HG02642 (cell line): Measurements from ENCODE around the gene SI.
"Not testable (repeated sequence)": the region's sequence is repeated elsewhere in the genome, so short reads cannot be mapped to it uniquely, and the experiment has no call there.

Source experiments
- ATAC-seq: cut with Tn5 transposase; IDR thresholded peaks from one replicate; pipeline ENCODE4 v1.9.1; 2021; ENCODE audit warnings: mild to moderate bottlenecking; ENCODE audit not compliant: unreplicated experiment, poor library complexity

SI gene

DNA sequence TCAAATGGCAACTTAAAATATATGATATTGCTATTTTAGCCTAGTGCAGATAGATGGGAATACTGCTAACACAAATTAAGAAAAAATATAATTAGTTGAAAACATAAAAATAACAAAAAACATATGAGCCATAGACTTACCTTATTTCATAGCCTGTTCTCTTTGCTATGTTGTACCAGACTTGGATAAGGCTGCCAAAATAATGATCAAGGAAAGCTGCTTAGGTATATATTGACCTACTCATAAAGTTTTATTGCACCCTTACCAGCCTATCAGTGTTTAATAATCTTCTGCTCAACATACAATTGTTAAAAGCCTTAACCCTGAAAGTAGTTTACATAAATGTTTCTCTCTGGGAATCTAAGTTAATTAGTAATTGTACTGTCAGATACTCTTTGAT is at the start of gene SI:
SI (minus strand) TSS at position 204 of the 400 bp plus-strand sequence. CDS start 2,484 bp downstream, outside the sequence.
- ATAC-seq: no peak

DNA sequence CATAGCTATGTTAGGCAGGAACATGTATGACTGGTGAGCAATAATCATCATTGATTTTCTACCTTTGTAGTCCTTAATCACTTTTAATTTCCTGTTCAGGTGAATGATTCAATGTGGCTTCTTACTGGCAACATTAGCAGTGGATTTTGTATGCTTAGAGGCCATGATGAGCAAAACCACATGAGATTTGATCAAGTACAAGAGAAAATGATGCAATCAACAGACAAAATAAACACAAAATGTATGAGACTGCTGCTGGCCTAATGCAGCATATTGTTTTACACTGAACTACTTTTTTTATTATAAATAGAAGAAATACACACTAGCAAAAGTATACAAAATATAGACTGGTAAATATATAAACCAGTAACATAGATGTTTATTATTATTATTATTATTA is 47.5 kb upstream of the SI start:
- ATAC-seq: no peak

DNA sequence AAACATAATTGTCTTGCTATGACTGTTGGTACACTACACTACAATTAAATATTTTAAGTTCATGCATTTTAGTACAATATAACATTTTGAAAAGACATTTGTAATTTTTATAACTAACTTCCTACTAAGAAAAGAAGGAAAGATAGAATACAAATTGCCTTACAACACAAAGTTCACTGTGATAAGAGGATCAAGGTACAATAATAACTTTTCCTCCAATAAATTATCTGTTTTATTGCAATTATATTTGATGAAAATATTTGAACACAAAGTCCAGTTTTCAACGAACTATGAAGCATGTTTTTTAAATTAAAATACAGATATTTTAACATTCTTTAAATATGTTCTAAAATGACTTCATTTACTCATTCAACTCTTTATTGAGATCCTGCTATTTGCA is 33.1 kb upstream of the SI start:
- no peak for ATAC-seq

- ATAC-seq: no peak
Observed at GRCh38 chr3:165103616-165104015, 25.3 kb upstream of the SI start.

GRCh38 chr3:165082650-165083049 is 4.4 kb upstream of the SI start:
- ATAC-seq: no peak

- ATAC-seq: no peak
Observed at GRCh38 chr3:165081183-165081582, 2.9 kb upstream of the SI start.

- ATAC-seq: no peak
Observed at GRCh38 chr3:165075695-165076094, 2.6 kb downstream of the SI start.

GRCh38 chr3:165070682-165071081 is 7.6 kb downstream of the SI start:
- ATAC-seq: no peak

DNA sequence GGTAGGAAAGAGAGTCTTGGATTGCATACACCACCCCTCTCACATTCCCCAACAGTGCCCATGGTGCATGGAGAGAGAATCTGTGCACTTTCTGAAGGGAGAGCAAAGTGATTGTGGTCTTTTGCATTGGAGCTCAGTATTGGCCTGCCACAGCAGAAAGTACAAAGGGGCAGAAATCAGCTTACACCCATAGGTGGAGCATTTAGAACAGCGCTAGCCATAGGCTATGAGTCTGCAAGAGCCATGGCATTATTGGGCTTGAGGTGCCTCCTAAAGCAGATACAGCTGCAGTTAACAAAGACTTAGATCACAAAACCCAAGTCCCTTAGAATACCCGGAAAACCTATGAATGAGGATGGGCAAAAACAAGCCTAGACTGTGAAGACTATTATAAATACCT is 21.8 kb downstream of the SI start:
- no peak for ATAC-seq

- ATAC-seq: no peak
Observed at GRCh38 chr3:165040186-165040585, 38.1 kb downstream of the SI start.

GRCh38 chr3:165011557-165011956 is 66.7 kb downstream of the SI start:
- no peak for ATAC-seq

DNA sequence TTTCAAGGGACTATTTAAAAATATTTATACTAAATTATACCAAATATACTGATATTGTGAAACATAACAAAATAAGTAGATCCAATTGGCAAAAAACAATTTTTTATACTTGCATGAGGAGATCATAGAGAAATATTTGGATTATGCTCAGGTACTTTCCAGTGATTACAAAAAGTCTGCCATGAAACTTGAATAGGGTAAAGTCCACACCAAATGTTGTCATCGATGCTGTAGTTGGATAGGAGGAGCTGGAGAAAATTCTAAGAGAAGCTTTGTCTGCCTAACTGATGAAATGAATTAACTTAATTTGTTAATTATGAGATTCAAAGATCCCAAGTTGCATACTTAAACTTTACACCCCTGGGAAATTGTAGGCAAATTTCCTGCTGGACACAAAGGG is 93.3 kb downstream of the SI start:
- no peak for ATAC-seq

- ATAC-seq: no peak
Observed at GRCh38 chr3:164962610-164963009, 115.7 kb downstream of the SI start.

GRCh38 chr3:164952966-164953365 is 125.3 kb downstream of the SI start:
- no peak for ATAC-seq

DNA sequence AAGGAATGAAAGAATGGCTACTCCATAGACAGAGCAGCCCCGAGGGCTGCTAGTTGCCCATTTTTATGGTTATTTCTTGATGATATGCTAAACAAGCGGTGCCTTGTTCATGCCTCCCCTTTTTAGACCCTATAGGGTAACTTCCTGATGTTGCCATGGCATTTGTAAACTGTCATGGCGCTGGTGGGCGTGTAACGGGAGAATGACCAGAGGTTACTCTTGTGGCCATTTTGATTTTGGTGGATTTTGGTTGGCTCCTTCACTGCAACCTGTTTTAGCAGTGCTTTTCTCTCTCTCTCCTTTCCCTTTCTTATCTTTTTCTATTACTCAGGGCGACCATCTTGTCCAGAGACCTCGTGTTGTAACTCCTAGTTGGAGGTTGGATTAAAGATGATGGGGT is 126.9 kb downstream of the SI start:
- not testable (repeated sequence) for ATAC-seq

DNA sequence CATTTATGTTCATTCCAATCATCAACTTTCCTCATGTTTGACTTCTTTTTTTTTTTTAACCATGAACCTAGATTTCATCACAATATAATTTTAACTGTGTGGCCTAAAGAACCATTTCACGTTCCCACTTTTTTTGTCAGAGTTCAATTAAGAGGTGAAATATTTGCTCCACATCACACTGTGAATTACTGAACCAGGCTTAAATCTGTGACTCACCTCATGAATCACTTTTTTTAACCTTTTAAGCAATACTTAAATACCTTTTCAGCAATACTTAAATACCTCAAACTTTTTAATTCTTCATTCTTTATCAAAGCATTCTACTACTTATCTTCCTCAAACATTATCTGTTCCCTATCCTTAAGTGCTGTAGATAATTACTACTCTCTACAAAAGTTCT is 137.6 kb downstream of the SI start:
- no peak for ATAC-seq

DNA sequence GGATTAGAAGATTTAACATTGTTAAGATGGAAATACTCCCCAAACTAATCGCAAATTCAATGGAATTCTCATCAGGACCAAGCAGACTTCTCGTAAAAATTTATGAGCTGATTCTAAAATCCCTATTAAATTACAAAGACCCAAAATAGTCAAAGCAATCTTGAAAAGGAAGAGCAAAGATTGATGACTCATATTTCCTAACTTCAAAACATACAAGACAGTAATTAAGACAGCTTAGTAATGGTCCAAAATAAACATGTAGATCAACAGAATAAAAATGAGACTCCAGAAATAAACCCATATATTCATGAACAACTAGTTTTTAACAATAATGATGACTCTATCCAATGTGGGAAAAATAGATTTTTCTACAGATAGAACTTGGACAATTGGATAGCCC is 148.7 kb downstream of the SI start:
- no peak for ATAC-seq
